Measurements from ENCODE around the gene PDCD10. TPM values are rescaled to one million over a fixed set of nuclear protein-coding genes. Genes with fewer than 3 reads are reported as not detected.

PDCD10 gene
- total and polyA plus RNA-seq, 2 donors (not counting 1 experiment from before 2014, with no cell fraction given): 25.7 to 58.0 TPM

DNA sequence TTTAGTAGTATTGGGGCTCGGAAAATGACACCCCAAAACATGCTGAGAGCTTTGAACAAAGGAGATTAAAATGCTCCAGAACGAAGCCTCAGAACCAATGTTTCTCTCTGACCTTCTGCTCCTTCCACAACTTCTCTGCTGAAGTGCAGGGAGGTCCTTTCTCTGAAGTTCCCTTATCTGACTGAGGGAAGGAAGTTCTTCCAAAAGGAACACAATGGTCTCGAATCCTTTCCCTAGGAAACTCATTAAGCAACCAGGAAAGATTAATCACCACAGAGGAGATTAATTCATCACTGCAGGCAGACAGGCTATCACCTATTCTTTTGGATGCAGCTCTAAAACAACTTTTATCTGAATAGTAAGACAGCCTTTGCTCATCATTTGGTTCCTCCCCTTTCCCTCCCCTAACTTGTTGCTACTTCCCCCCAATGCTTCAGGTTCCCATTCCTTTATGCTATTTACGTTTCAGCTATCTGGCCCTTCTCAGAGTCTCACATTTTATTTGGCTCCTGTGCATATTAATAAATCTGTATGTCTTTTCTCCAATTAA is 62.7 kb downstream of the PDCD10 start:
- Histone ChIP-seq H3K9ac (ENCODE audit: low read length) (no peak overlapping the region), H3K27ac (ENCODE audit: low read length in 2 of 2) (no peak overlapping the region), H4K20me1 (ENCODE audit: control insufficient read depth, insufficient read depth, low read length, poor library complexity, severe bottlenecking) (no peaks in the 10 kb centered on the region), H3K4me2 (replicated peaks; ENCODE audit: low read depth, low read length, poor library complexity, severe bottlenecking) (no peak overlapping the region), H3K4me3 (ENCODE audit: control extremely low read depth in 1 of 5, extremely low read depth in 1 of 5, insufficient read depth in 1 of 5, low read depth in 2 of 5, low read length in 4 of 5) (no peak overlapping the region), H3K27me3 (replicated peaks in 1 of 4; ENCODE audit: control extremely low read depth in 1 of 4, control insufficient read depth in 3 of 4, insufficient read depth in 4 of 4, low read length in 3 of 4) (no peaks in the 10 kb centered on the region), H3K9me3 (ENCODE audit: control extremely low read depth in 1 of 3, control insufficient read depth in 2 of 3, insufficient read depth in 1 of 3, low read length in 2 of 3) (peaks cover 8 to 16% (median 14%) of the 10 kb centered on the region in 3 donors), H2AFZ (ENCODE audit: insufficient read depth, low read depth, low read length, poor library complexity, severe bottlenecking) (no peak overlapping the region), H3K79me2 (ENCODE audit: control insufficient read depth, insufficient read depth, low read length) (no peaks in the 10 kb centered on the region), H3K4me1 (ENCODE audit: control insufficient read depth in 2 of 2, insufficient read depth in 2 of 2, low read length in 2 of 2) (no peaks in the 10 kb centered on the region), H3K36me3 (replicated peaks in 1 of 2; ENCODE audit: control extremely low read depth in 1 of 2, control insufficient read depth in 1 of 2, extremely low read depth in 1 of 2, insufficient read depth in 2 of 2, low read length in 1 of 2) (peaks cover 18 to 38% of the 10 kb centered on the region in 2 experiments)
- H3K27me3 Mint-ChIP-seq: no peaks in the 10 kb centered on the region
- H3K4me1 Mint-ChIP-seq: no peaks in the 10 kb centered on the region
- DNase-seq (no peak), ATAC-seq (ENCODE audit: low read depth) (no peak)
- H3K9me3 Mint-ChIP-seq (ENCODE audit: insufficient read depth): peaks cover 8% of the 10 kb centered on the region
- intact Hi-C loops (cut with micrococcal nuclease): no loop called here
- H3K27ac Mint-ChIP-seq: no peak overlapping the region
- WGBS (ENCODE audit: insufficient coverage): 100% methylated on average over 2 of the region's 4 CpGs
- TF ChIP-seq, protein P1, sequence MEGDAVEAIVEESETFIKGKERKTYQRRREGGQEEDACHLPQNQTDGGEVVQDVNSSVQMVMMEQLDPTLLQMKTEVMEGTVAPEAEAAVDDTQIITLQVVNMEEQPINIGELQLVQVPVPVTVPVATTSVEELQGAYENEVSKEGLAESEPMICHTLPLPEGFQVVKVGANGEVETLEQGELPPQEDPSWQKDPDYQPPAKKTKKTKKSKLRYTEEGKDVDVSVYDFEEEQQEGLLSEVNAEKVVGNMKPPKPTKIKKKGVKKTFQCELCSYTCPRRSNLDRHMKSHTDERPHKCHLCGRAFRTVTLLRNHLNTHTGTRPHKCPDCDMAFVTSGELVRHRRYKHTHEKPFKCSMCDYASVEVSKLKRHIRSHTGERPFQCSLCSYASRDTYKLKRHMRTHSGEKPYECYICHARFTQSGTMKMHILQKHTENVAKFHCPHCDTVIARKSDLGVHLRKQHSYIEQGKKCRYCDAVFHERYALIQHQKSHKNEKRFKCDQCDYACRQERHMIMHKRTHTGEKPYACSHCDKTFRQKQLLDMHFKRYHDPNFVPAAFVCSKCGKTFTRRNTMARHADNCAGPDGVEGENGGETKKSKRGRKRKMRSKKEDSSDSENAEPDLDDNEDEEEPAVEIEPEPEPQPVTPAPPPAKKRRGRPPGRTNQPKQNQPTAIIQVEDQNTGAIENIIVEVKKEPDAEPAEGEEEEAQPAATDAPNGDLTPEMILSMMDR (IDR thresholded peaks at IDR 0.05): no peak
- no peak for TF ChIP-seq EZH2 (IDR thresholded peaks at IDR 0.05; ENCODE audit: borderline replicate concordance, insufficient read depth, low read depth, low read length, poor library complexity, severe bottlenecking)
- ChIA-PET POLR2A (no interaction called here), CTCF (interaction anchor here (1.1 kb wide), 1 partner anchor 12 kb away, joined by 3 read pairs; no protein-coding TSS in a partner anchor)
- H3K4me3 Mint-ChIP-seq: no peak overlapping the region

DNA sequence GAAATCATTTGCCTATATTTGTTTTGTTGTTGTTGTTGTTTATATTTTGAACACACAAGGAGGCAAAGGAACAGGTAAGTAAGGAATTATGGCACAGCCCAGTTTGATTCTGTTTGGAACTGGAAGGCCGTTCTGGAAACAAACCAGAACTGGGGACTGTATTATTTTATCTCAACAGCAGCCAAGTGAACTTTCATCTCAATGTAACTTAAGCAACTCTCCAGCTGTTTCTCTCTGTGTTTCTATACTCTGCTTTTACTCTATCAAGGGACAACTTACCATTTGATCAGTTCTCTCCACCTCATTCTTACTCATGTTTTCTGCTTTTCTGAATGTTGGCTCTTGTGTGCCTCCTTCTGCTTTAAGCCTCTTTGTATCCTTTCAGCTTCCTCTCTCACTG is 65.0 kb downstream of the PDCD10 start:
- Mint-ChIP-seq H3K27me3 (no peaks in the 10 kb centered on the region), H3K4me1 (no peaks in the 10 kb centered on the region), H3K9me3 (ENCODE audit: insufficient read depth) (peaks cover 2% of the 10 kb centered on the region), H3K27ac (no peak overlapping the region), H3K4me3 (no peak overlapping the region)
- DNase-seq (no peak), ATAC-seq (ENCODE audit: low read depth) (no peak)
- Histone ChIP-seq H3K27me3 (replicated peaks in 1 of 4; ENCODE audit: control extremely low read depth in 1 of 4, control insufficient read depth in 3 of 4, insufficient read depth in 4 of 4, low read length in 3 of 4) (no peaks in the 10 kb centered on the region), H3K9me3 (ENCODE audit: control extremely low read depth in 1 of 3, control insufficient read depth in 2 of 3, insufficient read depth in 1 of 3, low read length in 2 of 3) (peaks cover 0 to 5% (median 0%) of the 10 kb centered on the region in 3 donors), H4K20me1 (ENCODE audit: control insufficient read depth, insufficient read depth, low read length, poor library complexity, severe bottlenecking) (no peaks in the 10 kb centered on the region), H3K4me3 (ENCODE audit: control extremely low read depth in 1 of 5, extremely low read depth in 1 of 5, insufficient read depth in 1 of 5, low read depth in 2 of 5, low read length in 4 of 5) (no peak overlapping the region), H3K36me3 (replicated peaks in 1 of 2; ENCODE audit: control extremely low read depth in 1 of 2, control insufficient read depth in 1 of 2, extremely low read depth in 1 of 2, insufficient read depth in 2 of 2, low read length in 1 of 2) (peaks cover 12 to 17% of the 10 kb centered on the region in 2 experiments), H3K27ac (ENCODE audit: low read length in 2 of 2) (no peak overlapping the region), H2AFZ (ENCODE audit: insufficient read depth, low read depth, low read length, poor library complexity, severe bottlenecking) (no peak overlapping the region), H3K9ac (ENCODE audit: low read length) (no peak overlapping the region), H3K4me2 (replicated peaks; ENCODE audit: low read depth, low read length, poor library complexity, severe bottlenecking) (no peak overlapping the region), H3K4me1 (ENCODE audit: control insufficient read depth in 2 of 2, insufficient read depth in 2 of 2, low read length in 2 of 2) (no peaks in the 10 kb centered on the region), H3K79me2 (ENCODE audit: control insufficient read depth, insufficient read depth, low read length) (no peaks in the 10 kb centered on the region)
- WGBS (ENCODE audit: insufficient coverage): 100% methylated on average over 1 of the region's 1 CpG
- CTCF ChIA-PET: interaction anchor here (1.2 to 1.9 kb wide), 2 partner anchors 11 to 14 kb away, joined by 3 to 6 read pairs; no protein-coding TSS in a partner anchor
- POLR2A ChIA-PET: no interaction called here
- intact Hi-C loops (cut with micrococcal nuclease): no loop called here
- no peak for TF ChIP-seq EZH2 (IDR thresholded peaks at IDR 0.05; ENCODE audit: borderline replicate concordance, insufficient read depth, low read depth, low read length, poor library complexity, severe bottlenecking)
- TF ChIP-seq, protein P1 (IDR thresholded peaks at IDR 0.05): no peak
